Tibial nerve (tissue), 3 donors: Measurements from ENCODE around the gene ARRB2.

Experiments
- CTCF ChIP-seq, 5 experiments: fragments of 200-600 bp in 3 of 5; fragments of 450-650 bp in 2 of 5; sonication (generic) in 3 of 5; IDR thresholded peaks; one replicate each; pipeline ENCODE4 v1.5.1; 2016 to 2019; ENCODE audit warnings: antibody characterized with exemption in 5 of 5, mild to moderate bottlenecking in 3 of 5, moderate library complexity in 2 of 5
- POLR2A ChIP-seq, 2 donors: fragments of 450-650 bp; IDR thresholded peaks; one replicate each; pipeline ENCODE4 v1.6.1; 2017; ENCODE audit warnings: antibody characterized with exemption in 2 of 2, mild to moderate bottlenecking in 2 of 2, moderate library complexity in 2 of 2

GRCh38 chr17:4696437-4696805 is 14.0 kb upstream of the ARRB2 start:
- TF ChIP-seq CTCF (IDR thresholded peaks at IDR 0.05) (no peak), POLR2A (IDR thresholded peaks at IDR 0.05) (no peak)
